MM.1S (cell line): ENCODE results near the gene SDR42E2.

Experiments used
- DNase-seq: peaks from one replicate; pipeline ENCODE4 v3.0.0-alpha.2; 2015
- H2AFZ ChIP-seq: fragments of 300-600 bp; sonication (generic); 2 replicates; pipeline ENCODE4 v1.6.0; 2016; ENCODE audit warnings: antibody characterized with exemption, low read length
- H3F3A ChIP-seq: fragments of 300-600 bp; sonication (generic); 2 replicates; pipeline ENCODE4 v1.6.1; 2016; ENCODE audit warnings: mild to moderate bottlenecking, antibody characterized with exemption, low read length, moderate library complexity, mixed read lengths; ENCODE audit not compliant: insufficient read depth
- H3K27ac ChIP-seq: fragments of 300-600 bp; sonication (generic); 2 replicates; pipeline ENCODE4 v1.5.1; 2016; ENCODE audit warnings: mild to moderate bottlenecking, low read length
- H3K27me3 ChIP-seq: fragments of 300-600 bp; sonication (generic); replicated peaks from 2 replicates; pipeline ENCODE4 v1.6.0; 2016; ENCODE audit warnings: low read length; ENCODE audit not compliant: insufficient read depth
- H3K36me3 ChIP-seq: fragments of 300-600 bp; sonication (generic); replicated peaks from 2 replicates; pipeline ENCODE4 v1.6.1; 2016; ENCODE audit warnings: mild to moderate bottlenecking, low read length, mixed read lengths; ENCODE audit not compliant: insufficient read depth
- H3K4me1 ChIP-seq: fragments of 300-600 bp; sonication (generic); 2 replicates; pipeline ENCODE4 v1.6.1; 2016; ENCODE audit warnings: low read length, mixed read lengths
- H3K4me2 ChIP-seq: fragments of 300-600 bp; sonication (generic); 2 replicates; pipeline ENCODE4 v1.6.0; 2016; ENCODE audit warnings: low read depth, low read length
- H3K4me3 ChIP-seq: fragments of 300-600 bp; sonication (generic); 2 replicates; pipeline ENCODE4 v1.5.1; 2016; ENCODE audit warnings: low read length, mixed read lengths
- H3K79me2 ChIP-seq: fragments of 300-600 bp; sonication (generic); 2 replicates; pipeline ENCODE4 v1.6.1; 2016; ENCODE audit warnings: mixed run types, low read length, mixed read lengths
- H3K9ac ChIP-seq: fragments of 300-600 bp; sonication (generic); 2 replicates; pipeline ENCODE4 v1.6.1; 2016; ENCODE audit warnings: low read length, mixed read lengths
- H3K9me2 ChIP-seq: fragments of 300-600 bp; sonication (generic); replicated peaks from 2 replicates; pipeline ENCODE4 v1.6.1; 2016; ENCODE audit warnings: mild to moderate bottlenecking, low read length, mixed read lengths; ENCODE audit not compliant: insufficient read depth
- H3K9me3 ChIP-seq: fragments of 300-600 bp; sonication (generic); replicated peaks from 2 replicates; pipeline ENCODE4 v1.6.1; 2016; ENCODE audit warnings: mild to moderate bottlenecking, low read length, mixed read lengths; ENCODE audit not compliant: insufficient read depth
- H4K20me1 ChIP-seq: fragments of 300-600 bp; sonication (generic); 2 replicates; pipeline ENCODE4 v1.6.1; 2016; ENCODE audit warnings: mild to moderate bottlenecking, low read length, moderate library complexity, mixed read lengths; ENCODE audit not compliant: insufficient read depth
- EZH2 ChIP-seq: fragments of 300-600 bp; sonication (generic); optimal IDR thresholded peaks from 2 replicates; pipeline ENCODE3; 2017; ENCODE audit warnings: low read depth, mild to moderate bottlenecking, antibody characterized with exemption, low read length, mixed read lengths
- EZH2phosphoT487 ChIP-seq: fragments of 300-600 bp; sonication (generic); IDR thresholded peaks from 2 replicates; pipeline ENCODE4 v1.6.1; 2018; ENCODE audit warnings: antibody characterized with exemption, low read length
- TF ChIP-seq, protein P1 (sequence below): fragments of 300-600 bp; sonication (generic); IDR thresholded peaks from 2 replicates; pipeline ENCODE4 v1.5.1; 2016; ENCODE audit warnings: antibody characterized with exemption, low read length, mixed read lengths

Gene SDR42E2

DNA sequence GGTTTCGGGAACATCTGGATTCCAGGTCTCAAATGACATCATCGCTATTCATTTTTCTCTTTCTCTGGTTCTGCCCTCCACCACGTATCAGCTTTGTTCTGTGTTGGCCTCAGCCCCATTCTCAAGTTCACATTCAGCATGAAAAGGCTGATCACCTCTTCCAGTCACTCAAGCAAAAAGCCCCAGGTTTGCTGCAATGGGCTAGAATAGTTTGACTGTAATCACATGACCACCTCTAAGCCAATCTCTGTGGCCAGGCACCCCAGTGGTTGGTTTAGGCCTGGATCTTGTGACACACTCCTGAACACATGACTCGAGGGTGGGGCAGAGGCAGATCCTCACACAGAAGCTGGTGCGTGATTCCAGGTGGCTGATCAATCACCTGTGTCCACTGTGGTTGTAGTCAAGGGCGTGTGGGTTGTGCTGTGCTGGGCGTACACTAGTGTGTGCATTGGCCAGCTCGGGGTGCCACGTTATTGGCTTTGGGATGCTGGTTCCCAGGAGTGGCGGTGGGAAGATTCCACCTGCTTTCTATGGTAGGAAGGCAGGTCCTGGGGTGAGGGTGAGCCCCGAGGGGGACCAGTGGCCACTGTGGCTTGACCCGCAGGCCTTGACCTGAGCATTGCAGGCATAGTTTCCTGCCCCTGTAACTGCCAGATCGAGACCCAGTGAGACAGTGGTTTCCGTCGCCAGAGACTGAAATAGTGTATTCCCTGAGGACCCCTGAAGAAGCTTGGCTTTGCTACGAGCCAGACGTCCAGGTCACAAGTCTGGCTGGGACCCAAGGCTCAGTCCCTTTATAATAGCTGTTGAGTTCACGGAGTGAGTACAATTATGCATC, 55.8 kb downstream of the SDR42E2 start:
- H3K27ac ChIP-seq = no peak overlapping the region
- H3K9me2 ChIP-seq = no peaks in the 10 kb centered on the region
- H3K36me3 ChIP-seq = no peaks in the 10 kb centered on the region
- TF ChIP-seq EZH2phosphoT487 (no peak), EZH2 (no peak)
- TF ChIP-seq, protein P1, sequence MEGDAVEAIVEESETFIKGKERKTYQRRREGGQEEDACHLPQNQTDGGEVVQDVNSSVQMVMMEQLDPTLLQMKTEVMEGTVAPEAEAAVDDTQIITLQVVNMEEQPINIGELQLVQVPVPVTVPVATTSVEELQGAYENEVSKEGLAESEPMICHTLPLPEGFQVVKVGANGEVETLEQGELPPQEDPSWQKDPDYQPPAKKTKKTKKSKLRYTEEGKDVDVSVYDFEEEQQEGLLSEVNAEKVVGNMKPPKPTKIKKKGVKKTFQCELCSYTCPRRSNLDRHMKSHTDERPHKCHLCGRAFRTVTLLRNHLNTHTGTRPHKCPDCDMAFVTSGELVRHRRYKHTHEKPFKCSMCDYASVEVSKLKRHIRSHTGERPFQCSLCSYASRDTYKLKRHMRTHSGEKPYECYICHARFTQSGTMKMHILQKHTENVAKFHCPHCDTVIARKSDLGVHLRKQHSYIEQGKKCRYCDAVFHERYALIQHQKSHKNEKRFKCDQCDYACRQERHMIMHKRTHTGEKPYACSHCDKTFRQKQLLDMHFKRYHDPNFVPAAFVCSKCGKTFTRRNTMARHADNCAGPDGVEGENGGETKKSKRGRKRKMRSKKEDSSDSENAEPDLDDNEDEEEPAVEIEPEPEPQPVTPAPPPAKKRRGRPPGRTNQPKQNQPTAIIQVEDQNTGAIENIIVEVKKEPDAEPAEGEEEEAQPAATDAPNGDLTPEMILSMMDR = no peak
- H2AFZ ChIP-seq = no peak overlapping the region
- H3K27me3 ChIP-seq = no peaks in the 10 kb centered on the region
- no peak overlapping the region for H3K4me3 ChIP-seq
- H3K79me2 ChIP-seq = peaks cover 58% of the 10 kb centered on the region
- DNase-seq = no peak
- H3K4me1 ChIP-seq = no peaks in the 10 kb centered on the region
- H3K9ac ChIP-seq = no peak overlapping the region
- no peaks in the 10 kb centered on the region for H3K9me3 ChIP-seq
- H3K4me2 ChIP-seq = no peak overlapping the region
- no peaks in the 10 kb centered on the region for H4K20me1 ChIP-seq
- H3F3A ChIP-seq = no peaks in the 10 kb centered on the region

DNA sequence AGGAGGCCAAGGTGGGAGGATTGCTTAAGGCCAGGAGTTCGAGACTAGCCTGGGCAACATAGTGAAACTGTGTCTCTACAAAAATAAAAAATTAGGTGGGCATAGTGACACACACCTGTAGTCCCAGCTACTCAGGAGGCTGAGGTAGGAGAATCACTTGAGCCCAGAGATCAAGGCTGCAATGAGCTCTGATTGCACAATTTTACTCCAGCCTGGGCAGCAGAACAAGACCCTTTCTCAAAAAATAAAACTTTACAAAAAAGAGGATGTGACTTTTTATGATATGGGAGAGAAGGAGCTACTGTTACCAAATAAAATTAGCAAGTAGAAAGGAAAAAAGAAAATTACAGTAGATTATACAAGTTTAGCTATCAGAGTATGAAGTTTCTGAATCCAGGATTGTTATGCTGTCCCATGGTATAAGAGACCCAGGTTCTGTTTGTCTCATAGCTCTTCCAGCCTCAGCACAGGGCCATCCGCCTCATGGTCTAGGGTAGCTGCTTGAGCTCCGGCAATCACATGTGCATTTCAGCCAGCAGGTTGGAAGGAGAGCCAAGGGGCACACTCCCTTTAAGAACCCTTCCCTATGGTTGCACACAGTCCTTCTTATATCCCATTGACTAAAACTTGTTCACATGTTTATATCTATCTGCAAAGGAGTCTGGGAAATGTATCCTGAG, 57.2 kb downstream of the SDR42E2 start:
- Histone ChIP-seq H3K27me3 (no peaks in the 10 kb centered on the region), H3K4me3 (no peak overlapping the region), H3F3A (no peaks in the 10 kb centered on the region), H3K4me2 (no peak overlapping the region), H3K27ac (no peak overlapping the region), H3K79me2 (peaks cover 57% of the 10 kb centered on the region), H3K36me3 (no peaks in the 10 kb centered on the region), H2AFZ (no peak overlapping the region), H3K9ac (no peak overlapping the region), H4K20me1 (no peaks in the 10 kb centered on the region), H3K4me1 (no peaks in the 10 kb centered on the region), H3K9me2 (no peaks in the 10 kb centered on the region), H3K9me3 (no peaks in the 10 kb centered on the region)
- no peak for DNase-seq
- no peak for TF ChIP-seq EZH2
- no peak for TF ChIP-seq EZH2phosphoT487
- TF ChIP-seq, protein P1 = no peak

DNA sequence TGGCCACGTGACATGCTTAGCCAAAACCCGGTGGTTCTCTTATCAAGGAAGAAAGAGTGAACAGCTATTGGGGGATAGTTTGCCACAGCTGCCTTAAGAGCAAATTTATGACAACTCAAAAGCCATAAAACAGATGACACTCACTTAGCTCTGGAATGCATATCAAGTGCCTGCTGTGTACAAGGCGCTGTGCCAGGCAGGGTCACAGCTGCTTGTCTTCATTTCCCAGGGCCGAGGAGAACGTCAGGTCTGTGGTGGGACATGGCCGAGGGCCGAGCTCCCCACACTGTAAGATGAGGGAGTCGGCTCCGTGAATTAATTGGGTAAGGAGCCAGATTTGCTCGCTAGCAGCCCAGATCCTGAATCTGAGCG, 57.7 kb downstream of the SDR42E2 start:
- no peak overlapping the region for H3K9ac ChIP-seq
- TF ChIP-seq, protein P1 = no peak
- TF ChIP-seq EZH2phosphoT487 (no peak), EZH2 (no peak)
- H3K79me2 ChIP-seq = peaks cover 62% of the 10 kb centered on the region
- DNase-seq = no peak
- H3F3A ChIP-seq = no peaks in the 10 kb centered on the region
- no peaks in the 10 kb centered on the region for H3K9me2 ChIP-seq
- H3K4me2 ChIP-seq = no peak overlapping the region
- no peak overlapping the region for H3K4me3 ChIP-seq
- H4K20me1 ChIP-seq = no peaks in the 10 kb centered on the region
- H3K27me3 ChIP-seq = no peaks in the 10 kb centered on the region
- no peaks in the 10 kb centered on the region for H3K36me3 ChIP-seq
- H3K4me1 ChIP-seq = no peaks in the 10 kb centered on the region
- no peak overlapping the region for H2AFZ ChIP-seq
- no peaks in the 10 kb centered on the region for H3K9me3 ChIP-seq
- H3K27ac ChIP-seq = no peak overlapping the region
